Endothelial cell of umbilical vein (primary cell): ENCODE results near the gene SLCO6A1. TPM values are rescaled to one million over a fixed set of nuclear protein-coding genes. Genes with fewer than 3 reads are reported as not detected.

Source experiments
- BruUV-seq: library from RNA; stranded (reverse); fragments of 400-500 nt; replicated peaks from 2 replicates; lab custom pipeline; 2021; lab: Mats Ljungman, UMichigan
- CTCF ChIA-PET: fragments of 300-600, 350-600 bp; sonication (Branson Sonifier 250); formaldehyde crosslinking; loops from one replicate; lab custom pipeline; 2021; ENCODE audit warnings: antibody characterized with exemption, inconsistent platforms; lab: Charles Lee
- POLR2A ChIA-PET: fragments of 300-600, 350-600 bp; sonication (Branson Sonifier 250); formaldehyde crosslinking; loops from one replicate; lab custom pipeline; 2021; ENCODE audit warnings: antibody characterized with exemption, inconsistent platforms; lab: Charles Lee
- DNase-seq: peaks from one replicate; pipeline ENCODE4 v3.0.0-alpha.2; 2011; ENCODE audit warnings: low read depth, low spot score
- FAIRE-seq: peaks from 2 replicates; lab custom pipeline; 2011; peaks lifted over from hg19 to GRCh38; lab: Jason Lieb, UNC
- H2AFZ ChIP-seq: 2 replicates; pipeline ENCODE4 v1.6.0; 2012; ENCODE audit warnings: low read depth, low read length, control low read depth, inconsistent platforms
- H3K27ac ChIP-seq: 2 replicates; pipeline ENCODE4 v1.5.1; 2011; ENCODE audit warnings: low read depth, mild to moderate bottlenecking, control low read depth, low read length, moderate library complexity; ENCODE audit not compliant: insufficient read depth
- H3K27me3 ChIP-seq, 2 experiments: 2 replicates each; pipeline versions ENCODE4 v1.6.0 to v1.6.1; 2011; ENCODE audit warnings: low read length in 2 of 2, mixed read lengths in 1 of 2; ENCODE audit not compliant: control insufficient read depth in 2 of 2, insufficient read depth in 2 of 2
- H3K36me3 ChIP-seq, 2 experiments: 2 replicates in 1 of 2; 3 replicates in 1 of 2; pipeline ENCODE4 v1.5.1; 2011; ENCODE audit warnings: low read length in 2 of 2, mild to moderate bottlenecking in 1 of 2, moderate library complexity in 1 of 2; ENCODE audit not compliant: control insufficient read depth in 2 of 2, insufficient read depth in 2 of 2; ENCODE audit errors: extremely low read depth in 1 of 2
- H3K4me1 ChIP-seq: 3 replicates; pipeline ENCODE4 v1.5.1; 2011; ENCODE audit warnings: mild to moderate bottlenecking, low read length; ENCODE audit not compliant: control insufficient read depth, insufficient read depth; ENCODE audit errors: extremely low read depth
- H3K4me2 ChIP-seq: 2 replicates; pipeline ENCODE4 v1.6.1; 2011; ENCODE audit warnings: low read length, control low read depth, mixed read lengths; ENCODE audit not compliant: insufficient read depth
- H3K4me3 ChIP-seq, 3 experiments: fragments of 200-600 bp in 1 of 3; sonication (generic), shearing (Covaris generic) in 1 of 3; replicated peaks in 1 of 3; 2 replicates each; pipeline ENCODE4 v1.5.1; 2011 to 2016; ENCODE audit warnings: control low read depth in 3 of 3, low read length in 3 of 3, mild to moderate bottlenecking in 2 of 3, inconsistent platforms in 1 of 3, low read depth in 1 of 3, moderate library complexity in 1 of 3; ENCODE audit not compliant: insufficient read depth in 1 of 3
- H3K79me2 ChIP-seq: 2 replicates; pipeline ENCODE4 v1.6.0; 2012; ENCODE audit warnings: low read length, inconsistent platforms; ENCODE audit not compliant: control insufficient read depth, insufficient read depth
- H3K9ac ChIP-seq: replicated peaks from 2 replicates; pipeline ENCODE3; 2011; ENCODE audit warnings: low read length, control low read depth; ENCODE audit not compliant: insufficient read depth; ENCODE audit errors: extremely low read depth
- H3K9me1 ChIP-seq: replicated peaks from 3 replicates; pipeline ENCODE4 v1.6.0; 2011; ENCODE audit warnings: mild to moderate bottlenecking, low read length; ENCODE audit not compliant: control insufficient read depth, insufficient read depth; ENCODE audit errors: extremely low read depth
- H3K9me3 ChIP-seq: replicated peaks from 2 replicates; pipeline ENCODE4 v1.5.1; 2012; ENCODE audit warnings: low read length, inconsistent platforms; ENCODE audit not compliant: control insufficient read depth, insufficient read depth
- H4K20me1 ChIP-seq: replicated peaks from 2 replicates; pipeline ENCODE3; 2011; ENCODE audit warnings: mild to moderate bottlenecking, low read length; ENCODE audit not compliant: control insufficient read depth, insufficient read depth; ENCODE audit errors: extremely low read depth
- CTCF ChIP-seq, 2 donors: IDR thresholded peaks; 1 replicate in 1 of 2; 2 replicates in 1 of 2; pipeline ENCODE4 v1.5.1; 2011; ENCODE audit warnings: low read length in 2 of 2, mild to moderate bottlenecking in 2 of 2, moderate library complexity in 2 of 2, control low read depth in 1 of 2, inconsistent platforms in 1 of 2, low read depth in 1 of 2; ENCODE audit not compliant: insufficient read depth in 1 of 2; ENCODE audit errors: extremely low read depth in 1 of 2
- EZH2 ChIP-seq: IDR thresholded peaks from 2 replicates; pipeline ENCODE4 v1.6.1; 2012; ENCODE audit warnings: borderline replicate concordance, low read depth, mild to moderate bottlenecking, moderate library complexity, low read length, inconsistent platforms; ENCODE audit not compliant: severe bottlenecking
- FOS ChIP-seq: IDR thresholded peaks from 2 replicates; pipeline ENCODE4 v1.6.1; 2011; ENCODE audit warnings: mild to moderate bottlenecking, low read length, moderate library complexity, borderline replicate concordance; ENCODE audit not compliant: insufficient read depth
- GATA2 ChIP-seq: IDR thresholded peaks from 2 replicates; pipeline ENCODE4 v1.7.0; 2011; ENCODE audit warnings: low read depth, mild to moderate bottlenecking, moderate library complexity, mixed read lengths, low read length; ENCODE audit not compliant: insufficient read length, insufficient read depth
- JUN ChIP-seq: IDR thresholded peaks from 2 replicates; pipeline ENCODE4 v1.6.1; 2011; ENCODE audit warnings: borderline replicate concordance, low read depth; ENCODE audit not compliant: insufficient read length, insufficient read depth
- MAX ChIP-seq: IDR thresholded peaks from 2 replicates; pipeline ENCODE4 v1.6.1; 2011; ENCODE audit not compliant: insufficient read depth, insufficient read length
- MYC ChIP-seq: IDR thresholded peaks from one replicate; pipeline ENCODE4 v1.6.1; 2011; ENCODE audit warnings: mild to moderate bottlenecking, low read depth, low read length
- POLR2A ChIP-seq: IDR thresholded peaks from 2 replicates; pipeline ENCODE4 v1.6.1; 2012; ENCODE audit warnings: low read depth, mild to moderate bottlenecking, control low read depth, low read length
- POLR2AphosphoS5 ChIP-seq: IDR thresholded peaks from 2 replicates; pipeline ENCODE4 v1.6.1; 2012; ENCODE audit warnings: low read depth, mild to moderate bottlenecking, control low read depth, low read length, moderate library complexity; ENCODE audit not compliant: insufficient read depth
- dilution Hi-C: fragments of 300-500 bp; cut with MboI; formaldehyde crosslinking; loops from one replicate; pipeline ENCODE4 v1.15.0; 2019; ENCODE audit warnings: low sequenced_read_pairs; ENCODE audit not compliant: extremely low pct_ligation_motif_present
- intact Hi-C: fragments of 100-400 bp; cut with micrococcal nuclease; formaldehyde crosslinking; loops from one replicate; pipeline ENCODE4 v1.10.0; 2022
- polyA plus RNA-seq, 4 experiments: library from polyadenylated mRNA; depleted of rRNA in 3 of 4; stranded (reverse) in 3 of 4; unstranded in 1 of 4; fragments of >200 nt; gene quantifications; 2 replicates each; pipeline versions ENCODE4 v1.2.1 to v1.2.3, GENCODE V29; 2011 to 2012; ENCODE audit warnings: missing spikeins in 1 of 4
- total RNA-seq: library from RNA; stranded (reverse); gene quantifications from 2 replicates; pipeline ENCODE4 v1.2.3, GENCODE V29; 2021

The SLCO6A1 gene
- total and polyA plus RNA-seq, 2 donors (not counting 3 experiments of a cell fraction or from before 2014, with no cell fraction given): not detected

- DNase-seq: no peak
- Histone ChIP-seq H4K20me1 (no peaks in the 10 kb centered on the region), H2AFZ (no peak overlapping the region), H3K4me3 (no peak overlapping the region), H3K27ac (no peak overlapping the region), H3K4me1 (no peaks in the 10 kb centered on the region), H3K9ac (no peak overlapping the region), H3K9me1 (no peaks in the 10 kb centered on the region), H3K9me3 (no peaks in the 10 kb centered on the region), H3K27me3 (no peaks in the 10 kb centered on the region), H3K4me2 (no peak overlapping the region), H3K79me2 (no peaks in the 10 kb centered on the region), H3K36me3 (no peaks in the 10 kb centered on the region)
- ChIA-PET CTCF (no interaction called here), POLR2A (no interaction called here)
- no TSS peak for BruUV-seq
- TF ChIP-seq POLR2AphosphoS5: no peak
- TF ChIP-seq CTCF (IDR thresholded peaks at IDR 0.05; ENCODE audit: extremely low read depth in 1 of 2, insufficient read depth in 1 of 2, low read depth in 1 of 2, low read length in 2 of 2): no peak
- no peak for TF ChIP-seq MYC
- TF ChIP-seq POLR2A: no peak
- no peak for TF ChIP-seq JUN
- dilution Hi-C loops: no loop called here
- no peak for FAIRE-seq
- intact Hi-C loops: no loop called here
Observed at GRCh38 chr5:102418531-102418930, 80.3 kb downstream of the SLCO6A1 start.

GRCh38 chr5:102414448-102414847 lies 84.4 kb downstream of the SLCO6A1 start:
- no peaks in the 10 kb centered on the region for H3K9me1 ChIP-seq
- H3K4me3 ChIP-seq: no peak overlapping the region
- no peak overlapping the region for H2AFZ ChIP-seq
- H3K27me3 ChIP-seq: no peaks in the 10 kb centered on the region
- H3K4me2 ChIP-seq: no peak overlapping the region
- no peak for FAIRE-seq
- BruUV-seq: no TSS peak
- H3K79me2 ChIP-seq: no peaks in the 10 kb centered on the region
- intact Hi-C loops (no loop called here), dilution Hi-C loops (no loop called here)
- ChIA-PET POLR2A (no interaction called here), CTCF (no interaction called here)
- H4K20me1 ChIP-seq: no peaks in the 10 kb centered on the region
- H3K36me3 ChIP-seq: no peaks in the 10 kb centered on the region
- H3K9me3 ChIP-seq: no peaks in the 10 kb centered on the region
- no peak overlapping the region for H3K9ac ChIP-seq
- TF ChIP-seq JUN (no peak), POLR2AphosphoS5 (no peak), CTCF (IDR thresholded peaks at IDR 0.05; ENCODE audit: extremely low read depth in 1 of 2, insufficient read depth in 1 of 2, low read depth in 1 of 2, low read length in 2 of 2) (no peak), MAX (no peak), GATA2 (no peak), POLR2A (no peak), MYC (no peak), FOS (no peak), EZH2 (no peak)
- no peaks in the 10 kb centered on the region for H3K4me1 ChIP-seq
- no peak for DNase-seq
- H3K27ac ChIP-seq: no peak overlapping the region
